Testis (tissue), 3 donors: ENCODE data around the gene MDM1. TPM values are rescaled to one million over a fixed set of nuclear protein-coding genes. Genes with fewer than 3 reads are reported as not detected.

Experiments used
- DNase-seq: peaks from one replicate; pipeline ENCODE4 v3.0.0-alpha.2; 2019
- H3K27ac ChIP-seq, 2 donors: fragments of 200-600 bp; sonication (generic); one replicate each; pipeline ENCODE4 v1.5.1; 2019
- H3K27me3 ChIP-seq: fragments of 200-600 bp; sonication (generic); one replicate; pipeline ENCODE4 v1.5.1; 2019
- H3K36me3 ChIP-seq: fragments of 200-600 bp; sonication (generic); one replicate; pipeline ENCODE4 v1.5.1; 2017; ENCODE audit warnings: low read depth; ENCODE audit errors: missing control alignments
- H3K4me1 ChIP-seq: fragments of 200-600 bp; sonication (generic); one replicate; pipeline ENCODE4 v1.5.1; 2019
- H3K4me3 ChIP-seq, 2 donors: fragments of 200-600 bp; sonication (generic); one replicate each; pipeline ENCODE4 v1.5.1; 2017 to 2019
- H3K9me3 ChIP-seq: fragments of 200-600 bp; sonication (generic); one replicate; pipeline ENCODE4 v1.5.1; 2017
- POLR2A ChIP-seq: fragments of 450-650 bp; IDR thresholded peaks from one replicate; pipeline ENCODE4 v1.6.1; 2017; ENCODE audit warnings: antibody characterized with exemption, mild to moderate bottlenecking, moderate library complexity
- WGBS, 2 donors: methylation state at CpG; one replicate each; pipeline ENCODE4 v1.1.5; 2018; 5-methylcytosine and 5-hydroxymethylcytosine counted together
- intact Hi-C: fragments of 100-400 bp; cut with DNase I; formaldehyde crosslinking; loops from one replicate; pipeline ENCODE4 v1.15.1; 2023; ENCODE audit warnings: low total_unique reads
- polyA plus RNA-seq: library from polyadenylated mRNA; stranded (reverse); fragments of 350-450 nt; fragmentation: Illumina TruSeq; extraction: RNeasy Lipid Tissue Mini Kit (QIAGEN cat#74804); gene quantifications from one replicate; pipeline ENCODE4 v1.2.3, GENCODE V29; 2014; ENCODE audit warnings: low read depth, low replicate concordance; ENCODE audit not compliant: insufficient read depth
- total RNA-seq, 2 donors: library from RNA; depleted of rRNA; stranded (reverse); fragments of >200 nt; gene quantifications; one replicate each; pipeline ENCODE4 v1.2.3, GENCODE V29; 2016
- TF ChIP-seq, protein P1 (sequence below), 3 experiments: fragments of 450-650 bp in 2 of 3; fragments of 200-600 bp in 1 of 3; sonication (generic) in 1 of 3; IDR thresholded peaks; one replicate each; pipeline ENCODE4 v1.5.1; 2016 to 2019; ENCODE audit warnings: antibody characterized with exemption in 3 of 3, mild to moderate bottlenecking in 2 of 3, moderate library complexity in 1 of 3

The MDM1 gene
- total and polyA plus RNA-seq, 3 donors from 2014 or later, result 32.7 to 36.1 (median 35.3) TPM

- no peaks in the 10 kb centered on the region for H3K36me3 ChIP-seq
- 86 to 89% methylated on average over 2 of the region's 2 CpGs for WGBS, 2 donors
- TF ChIP-seq, protein P1, sequence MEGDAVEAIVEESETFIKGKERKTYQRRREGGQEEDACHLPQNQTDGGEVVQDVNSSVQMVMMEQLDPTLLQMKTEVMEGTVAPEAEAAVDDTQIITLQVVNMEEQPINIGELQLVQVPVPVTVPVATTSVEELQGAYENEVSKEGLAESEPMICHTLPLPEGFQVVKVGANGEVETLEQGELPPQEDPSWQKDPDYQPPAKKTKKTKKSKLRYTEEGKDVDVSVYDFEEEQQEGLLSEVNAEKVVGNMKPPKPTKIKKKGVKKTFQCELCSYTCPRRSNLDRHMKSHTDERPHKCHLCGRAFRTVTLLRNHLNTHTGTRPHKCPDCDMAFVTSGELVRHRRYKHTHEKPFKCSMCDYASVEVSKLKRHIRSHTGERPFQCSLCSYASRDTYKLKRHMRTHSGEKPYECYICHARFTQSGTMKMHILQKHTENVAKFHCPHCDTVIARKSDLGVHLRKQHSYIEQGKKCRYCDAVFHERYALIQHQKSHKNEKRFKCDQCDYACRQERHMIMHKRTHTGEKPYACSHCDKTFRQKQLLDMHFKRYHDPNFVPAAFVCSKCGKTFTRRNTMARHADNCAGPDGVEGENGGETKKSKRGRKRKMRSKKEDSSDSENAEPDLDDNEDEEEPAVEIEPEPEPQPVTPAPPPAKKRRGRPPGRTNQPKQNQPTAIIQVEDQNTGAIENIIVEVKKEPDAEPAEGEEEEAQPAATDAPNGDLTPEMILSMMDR (IDR thresholded peaks at IDR 0.05), result no peak
- TF ChIP-seq POLR2A, result no peak
- intact Hi-C loops, result no loop called here
- no peaks in the 10 kb centered on the region for H3K27me3 ChIP-seq
- no peak for DNase-seq
- H3K4me1 ChIP-seq, result no peaks in the 10 kb centered on the region
- no peaks in the 10 kb centered on the region for H3K9me3 ChIP-seq
- no peak overlapping the region for H3K27ac ChIP-seq
- no peak overlapping the region for H3K4me3 ChIP-seq
Measured at GRCh38 chr12:68310370-68310769, 21.8 kb downstream of the MDM1 start.

DNA sequence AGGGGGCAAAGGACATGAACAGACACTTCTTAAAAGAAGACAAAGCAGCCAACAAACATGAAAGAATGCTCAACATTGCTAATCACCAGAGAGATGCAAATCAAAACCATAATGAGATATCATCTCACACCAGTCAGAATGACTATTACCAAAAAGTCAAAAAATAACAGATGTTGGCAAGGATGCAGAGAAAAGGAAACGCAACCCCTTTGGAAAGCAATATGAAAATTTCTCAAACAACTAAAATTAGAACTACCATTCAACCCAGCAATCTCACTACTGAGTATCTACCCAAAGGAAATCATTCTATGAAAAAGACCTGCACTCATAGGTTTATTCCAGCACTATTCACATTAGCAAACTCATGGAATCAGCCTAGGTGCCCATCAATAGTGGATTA, 25.6 kb downstream of the MDM1 start:
- intact Hi-C loops, result no loop called here
- WGBS, 2 donors, result 77 to 95% methylated on average over 1 of the region's 1 CpG

DNA sequence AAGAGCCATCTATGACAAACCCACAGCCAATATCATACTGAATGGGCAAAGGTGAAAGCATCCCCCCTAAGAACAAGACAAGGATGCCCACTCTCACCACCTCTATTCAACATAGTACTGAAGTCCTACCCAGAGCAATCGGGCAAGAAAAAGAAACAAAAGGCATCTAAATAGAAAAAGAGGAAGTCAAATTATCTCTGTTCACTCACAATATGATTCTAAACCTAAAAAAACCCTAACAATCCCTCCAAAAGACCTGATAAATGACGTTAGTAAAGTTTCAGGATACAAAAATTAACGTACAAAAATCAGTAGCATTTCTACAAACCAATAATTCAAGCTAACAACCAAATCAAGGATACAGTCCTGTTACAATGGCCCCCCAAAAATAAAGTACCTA, 26.9 kb downstream of the MDM1 start:
- 89 to 96% methylated on average over 3 of the region's 3 CpGs for WGBS, 2 donors
- Histone ChIP-seq H3K4me3 (no peak overlapping the region), H3K27me3 (no peaks in the 10 kb centered on the region), H3K27ac (no peak overlapping the region), H3K4me1 (no peaks in the 10 kb centered on the region), H3K9me3 (no peaks in the 10 kb centered on the region), H3K36me3 (no peaks in the 10 kb centered on the region)
- intact Hi-C loops, result no loop called here
- TF ChIP-seq, protein P1 (IDR thresholded peaks at IDR 0.05), result no peak
- DNase-seq, result no peak

More for the DNA sequence above, 25.6 kb downstream of the MDM1 start:
- Histone ChIP-seq H3K4me3 (no peak overlapping the region), H3K36me3 (no peaks in the 10 kb centered on the region), H3K4me1 (no peaks in the 10 kb centered on the region), H3K27ac (no peak overlapping the region), H3K27me3 (no peaks in the 10 kb centered on the region), H3K9me3 (no peaks in the 10 kb centered on the region)
- DNase-seq, result no peak
- no peak for TF ChIP-seq POLR2A
- TF ChIP-seq, protein P1 (IDR thresholded peaks at IDR 0.05), result no peak

GRCh38 chr12:68304626-68305025, 27.5 kb downstream of the MDM1 start:
- WGBS, 2 donors, result 91 to 93% methylated on average over 3 of the region's 3 CpGs
- Histone ChIP-seq H3K27ac (peak overlapping the region in 1 of 2 donors; percentile 17), H3K4me1 (no peaks in the 10 kb centered on the region), H3K4me3 (no peak overlapping the region), H3K36me3 (no peaks in the 10 kb centered on the region), H3K27me3 (no peaks in the 10 kb centered on the region), H3K9me3 (no peaks in the 10 kb centered on the region)
- intact Hi-C loops, result no loop called here
- no peak for DNase-seq
- no peak for TF ChIP-seq POLR2A
- TF ChIP-seq, protein P1 (IDR thresholded peaks at IDR 0.05), result no peak

GRCh38 chr12:68303850-68304249, 28.3 kb downstream of the MDM1 start:
- Histone ChIP-seq H3K36me3 (no peaks in the 10 kb centered on the region), H3K27ac (peak overlapping the region in 1 of 2 donors; percentile 17), H3K4me1 (no peaks in the 10 kb centered on the region), H3K4me3 (no peak overlapping the region), H3K27me3 (no peaks in the 10 kb centered on the region), H3K9me3 (no peaks in the 10 kb centered on the region)
- 62 to 67% methylated on average over 6 of the region's 6 CpGs for WGBS, 2 donors
- peak; percentile 25 for DNase-seq
- TF ChIP-seq, protein P1 (IDR thresholded peaks at IDR 0.05), result no peak
- no peak for TF ChIP-seq POLR2A
- intact Hi-C loops, result no loop called here
